DMS 273 (cell line): Measurements from ENCODE around the gene SPRR3.
"Not testable (repeated sequence)": the region's sequence is repeated elsewhere in the genome, so short reads cannot be mapped to it uniquely, and the experiment has no call there.

Experiments
- DNase-seq: peaks from one replicate; lab custom pipeline; 2025; ENCODE audit not compliant: unreplicated experiment; lab: John Stamatoyannopoulos, UW

The SPRR3 gene

GRCh38 chr1:152983234-152983633, 18.3 kb upstream of the SPRR3 start:
- DNase-seq = no peak

GRCh38 chr1:152983743-152984142, 17.8 kb upstream of the SPRR3 start, which contains the start of gene SPRR1A:
SPRR1A (plus strand) TSS chr1:152984081; CDS start chr1:152985231, 1,150 bp downstream.
- DNase-seq = no peak

- no peak for DNase-seq
Observed at GRCh38 chr1:152986578-152986977, 15.0 kb upstream of the SPRR3 start.

GRCh38 chr1:152993186-152993585, 8.4 kb upstream of the SPRR3 start:
- no peak for DNase-seq

GRCh38 chr1:152995842-152996241, 5.7 kb upstream of the SPRR3 start:
- no peak for DNase-seq

- DNase-seq = no peak
Observed at GRCh38 chr1:152996633-152997400, 4.7 kb upstream of the SPRR3 start.

GRCh38 chr1:152997901-152998300, 3.6 kb upstream of the SPRR3 start:
- no peak for DNase-seq

GRCh38 chr1:152998476-152998875, 3.1 kb upstream of the SPRR3 start:
- DNase-seq = no peak

- no peak for DNase-seq
Observed at GRCh38 chr1:152999818-153000217, 1.7 kb upstream of the SPRR3 start.

GRCh38 chr1:153000294-153000693, 1.3 kb upstream of the SPRR3 start:
- no peak for DNase-seq

GRCh38 chr1:153011235-153011758, 9.7 kb downstream of the SPRR3 start:
- DNase-seq = not testable (repeated sequence)

- not testable (repeated sequence) for DNase-seq
Observed at GRCh38 chr1:153021829-153022228, 20.3 kb downstream of the SPRR3 start.

- DNase-seq = not testable (repeated sequence)
Observed at GRCh38 chr1:153022340-153022739, 20.8 kb downstream of the SPRR3 start.

GRCh38 chr1:153023109-153023508, 21.6 kb downstream of the SPRR3 start:
- no peak for DNase-seq

GRCh38 chr1:153024413-153024812, 22.9 kb downstream of the SPRR3 start:
- no peak for DNase-seq

- no peak for DNase-seq
Observed at GRCh38 chr1:153025797-153026196, 24.2 kb downstream of the SPRR3 start.

GRCh38 chr1:153028766-153029165, 27.2 kb downstream of the SPRR3 start:
- no peak for DNase-seq

GRCh38 chr1:153030895-153031294, 29.3 kb downstream of the SPRR3 start, which contains the start of gene SPRR1B:
SPRR1B (plus strand) TSS chr1:153031203; CDS start chr1:153032346, 1,143 bp downstream.
- no peak for DNase-seq

- no peak for DNase-seq
Observed at GRCh38 chr1:153032073-153032472, 30.5 kb downstream of the SPRR3 start.

- DNase-seq = peak; percentile 13
Observed at GRCh38 chr1:153032677-153033308, 31.2 kb downstream of the SPRR3 start.

- DNase-seq = no peak
Observed at GRCh38 chr1:153035211-153035610, 33.7 kb downstream of the SPRR3 start.
